Suppressor macrophage treated with lipopolysaccharide for 1 hour (primary cell): ENCODE results near the gene STAG2.
"Not testable (repeated sequence)": the region's sequence is repeated elsewhere in the genome, so short reads cannot be mapped to it uniquely, and the experiment has no call there.

Source experiments
- DNase-seq, 3 donors: peaks; one replicate each; pipeline ENCODE4 v3.0.0-alpha.2; 2020 to 2022

The STAG2 gene

DNA sequence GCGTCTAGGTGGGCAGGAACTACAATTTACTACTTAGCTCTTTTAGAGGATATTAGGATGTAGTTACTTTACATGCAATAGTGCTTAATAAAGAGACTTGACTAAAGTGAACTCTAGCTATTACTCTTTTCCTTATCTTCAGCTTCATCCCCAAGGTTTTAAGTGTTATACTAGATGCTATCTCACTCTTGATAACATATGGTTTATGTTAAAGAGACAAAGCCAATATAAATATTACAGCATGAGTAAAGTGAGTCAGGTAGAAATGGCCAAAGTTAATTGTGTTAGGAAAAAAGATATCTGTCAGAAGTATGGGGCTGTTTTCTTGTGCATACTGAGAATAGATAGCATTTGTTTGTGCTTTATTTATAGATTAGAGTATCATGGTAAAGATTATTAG, 80.5 kb downstream of the STAG2 start:
- no peak for DNase-seq

- peak in 1 of 3 donors; percentile 22 for DNase-seq
Observed at GRCh38 chrX:124045109-124045508, 83.6 kb downstream of the STAG2 start.

GRCh38 chrX:124084417-124084816, 122.9 kb downstream of the STAG2 start:
- DNase-seq, result not testable (repeated sequence)

- DNase-seq, result no peak
Observed at GRCh38 chrX:124085063-124085462, 123.6 kb downstream of the STAG2 start.

DNA sequence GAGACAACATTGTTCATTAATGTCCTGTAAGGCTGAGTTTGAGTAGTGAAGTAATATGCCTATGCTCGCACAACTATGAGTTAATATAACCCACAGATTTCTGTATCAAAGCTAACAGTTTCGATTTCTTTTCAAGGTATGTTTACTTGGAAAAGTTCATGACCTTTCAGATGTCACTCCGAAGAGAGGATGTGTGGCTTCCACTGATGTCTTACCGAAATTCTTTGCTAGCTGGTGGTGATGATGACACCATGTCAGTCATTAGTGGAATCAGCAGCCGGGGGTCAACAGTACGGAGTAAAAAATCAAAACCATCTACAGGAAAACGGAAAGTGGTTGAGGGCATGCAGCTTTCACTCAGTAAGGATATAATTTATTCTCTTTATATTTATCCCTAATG, 124.9 kb downstream of the STAG2 start:
- no peak for DNase-seq

DNA sequence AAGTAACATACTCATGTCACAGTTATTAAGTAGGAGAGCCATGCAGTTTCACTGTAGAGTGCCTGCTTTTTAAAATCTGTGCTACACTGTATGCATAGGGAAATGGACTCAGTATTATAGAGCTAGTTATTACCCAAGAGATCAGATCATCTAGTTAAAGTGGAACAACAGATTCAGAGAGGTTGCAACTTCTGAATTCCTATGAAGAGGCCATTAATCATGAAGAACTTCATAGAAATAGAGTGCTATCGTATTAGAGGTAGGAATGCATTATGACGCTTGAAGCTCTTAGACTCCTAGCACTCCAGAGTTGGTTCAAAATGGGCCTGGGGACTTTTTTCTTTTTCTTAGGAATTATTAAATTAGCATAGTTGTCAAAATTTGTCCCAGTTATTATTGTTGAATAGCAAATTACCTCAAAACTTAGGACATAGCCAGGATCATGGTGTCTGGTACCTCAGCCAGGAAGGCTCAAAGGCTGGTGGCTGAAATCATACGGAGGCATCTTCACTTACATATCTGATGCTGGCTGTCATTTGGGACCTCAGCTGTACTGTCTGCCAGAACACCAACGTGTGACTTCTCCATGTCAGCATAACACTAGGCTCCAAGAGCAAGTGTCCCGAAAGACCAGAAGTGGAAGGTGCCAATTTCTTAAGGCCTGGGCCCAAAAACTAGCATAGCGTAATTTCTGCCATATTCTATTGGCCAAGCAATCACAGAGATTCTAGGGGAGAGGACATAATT, 125.7 kb downstream of the STAG2 start:
- no peak for DNase-seq

DNA sequence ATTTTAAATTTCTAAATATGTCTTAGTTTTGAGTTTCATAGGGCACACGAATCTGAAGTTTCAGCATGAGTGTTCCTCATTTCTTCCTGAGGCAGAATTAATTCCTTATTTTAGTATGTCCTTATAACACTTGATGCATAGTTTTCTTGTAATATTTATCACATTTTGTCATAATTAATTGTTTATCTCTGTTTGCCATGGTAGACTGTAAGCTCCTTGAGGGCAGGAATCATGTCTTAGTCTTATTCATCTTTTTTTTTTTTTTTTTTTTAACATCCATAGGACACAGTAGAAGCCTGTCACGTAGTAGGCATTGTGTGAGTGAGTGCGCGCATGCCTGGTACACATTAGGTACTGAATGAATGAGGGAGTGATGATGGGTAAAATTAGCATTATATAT, 131.7 kb downstream of the STAG2 start:
- no peak for DNase-seq

DNA sequence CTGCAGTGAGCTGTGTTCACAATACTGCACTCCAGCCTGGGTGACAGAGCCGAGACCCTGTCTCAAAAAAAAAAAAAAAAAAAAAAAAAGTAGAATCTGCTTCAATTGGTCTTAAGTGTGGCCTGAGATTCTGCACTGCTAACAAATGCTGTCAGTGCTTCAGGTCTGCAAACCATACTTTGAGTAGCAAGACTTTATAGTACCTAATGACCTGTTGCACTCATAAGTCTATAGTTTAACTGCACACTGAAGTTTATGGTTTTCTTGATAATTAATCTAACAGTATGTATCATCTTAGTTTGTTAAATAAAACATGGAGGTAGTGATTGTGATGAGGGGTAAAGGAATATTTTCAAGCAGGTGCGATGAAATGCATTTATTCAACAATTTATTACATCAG, 135.6 kb downstream of the STAG2 start:
- no peak for DNase-seq

- peak; percentile 15 to 54 (median 38) for DNase-seq
Observed at GRCh38 chrX:124098089-124098488, 136.6 kb downstream of the STAG2 start.

GRCh38 chrX:124103966-124104365, 142.5 kb downstream of the STAG2 start:
- no peak for DNase-seq

GRCh38 chrX:124104512-124104911, 143.0 kb downstream of the STAG2 start:
- not testable (repeated sequence) for DNase-seq

DNA sequence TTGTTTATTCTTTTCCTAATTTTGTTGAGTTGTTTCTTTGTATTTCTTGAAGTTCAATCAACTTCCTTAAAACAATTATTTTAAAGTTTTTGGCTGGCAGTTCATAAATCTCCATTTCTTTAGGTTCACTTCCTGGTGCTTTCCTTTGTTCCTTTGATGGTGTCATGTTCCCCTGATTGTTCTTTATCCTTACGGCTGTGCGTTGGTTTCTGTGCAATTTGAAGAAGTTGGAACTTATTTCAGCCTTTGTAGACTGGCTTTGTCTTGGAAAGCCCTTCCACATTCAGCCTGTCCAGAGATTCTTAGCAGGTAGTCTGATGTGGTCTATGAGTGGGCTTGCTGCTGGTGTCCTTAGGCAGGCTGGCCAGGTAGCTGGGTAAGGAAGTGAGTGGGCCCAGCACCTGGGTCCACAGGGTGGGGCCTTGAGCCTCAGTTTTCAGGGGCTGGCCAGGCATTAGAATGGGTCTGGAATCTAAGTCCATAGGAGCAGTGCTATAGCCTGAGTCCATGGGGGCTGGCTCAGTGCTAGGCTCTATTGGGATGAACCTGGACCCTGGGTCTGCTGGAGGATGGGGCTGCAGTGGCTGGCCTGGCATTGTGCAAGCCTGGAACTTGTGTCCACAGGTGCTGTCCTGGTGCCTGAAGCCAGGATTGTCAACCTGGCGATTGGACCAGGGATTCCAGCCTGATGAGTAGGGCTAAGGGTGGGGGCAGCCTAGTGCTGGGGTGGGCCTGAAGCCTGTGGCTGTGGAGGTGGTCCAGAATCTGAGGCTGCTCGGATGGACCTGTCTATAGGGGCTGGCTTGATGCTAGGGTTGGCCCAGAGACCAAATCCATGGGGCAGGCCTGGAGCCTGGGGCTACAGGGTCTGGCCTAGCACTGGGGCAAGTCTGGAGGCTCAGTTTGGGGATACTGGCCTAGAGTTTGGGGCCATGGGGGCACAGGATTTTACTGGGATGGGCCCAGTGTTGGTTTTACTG, 152.4 kb downstream of the STAG2 start:
- peak; percentile 4 to 20 (median 19) for DNase-seq

GRCh38 chrX:124117325-124117724, 155.8 kb downstream of the STAG2 start:
- no peak for DNase-seq

DNA sequence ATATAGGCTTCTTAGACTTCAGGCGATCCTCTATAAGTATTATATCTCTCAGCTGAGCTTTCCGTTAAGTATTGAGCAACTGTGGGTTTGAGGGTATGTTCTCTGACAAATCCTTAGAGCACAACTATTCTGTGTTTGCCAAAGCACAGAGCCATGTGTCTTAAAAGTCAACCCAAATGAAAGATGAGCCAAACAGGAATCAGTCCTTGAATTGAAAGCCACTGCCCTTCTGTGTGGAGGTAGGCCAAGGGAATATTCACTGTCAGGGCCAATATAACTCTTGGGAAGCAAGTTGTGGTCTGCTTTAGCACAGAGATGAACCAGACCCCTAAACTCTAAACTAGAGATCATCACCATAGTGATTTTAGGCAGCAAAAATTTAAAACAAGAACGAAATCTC, 164.0 kb downstream of the STAG2 start:
- no peak for DNase-seq

GRCh38 chrX:124127496-124127895, 166.0 kb downstream of the STAG2 start:
- DNase-seq, result no peak

GRCh38 chrX:124132437-124132836, 170.9 kb downstream of the STAG2 start:
- DNase-seq, result not testable (repeated sequence)

- no peak for DNase-seq
Observed at GRCh38 chrX:124145749-124146148, 184.2 kb downstream of the STAG2 start.

- no peak for DNase-seq
Observed at GRCh38 chrX:124151195-124151594, 189.7 kb downstream of the STAG2 start.
